Stimulated activated CD4-positive, alpha-beta T cell treated with anti-CD3 and anti-CD28 coated beads, Interleukin-15, amount 100 ng/mL, for 48 hours (primary cell): ENCODE results near the gene ATP2C1.

Experiments used
- DNase-seq, 2 donors: peaks; one replicate each; pipeline ENCODE4 v3.0.0-alpha.2; 2020; ENCODE audit warnings: low read depth in 2 of 2

Gene ATP2C1

GRCh38 chr3:130975251-130975650, 81.4 kb downstream of the ATP2C1 start:
- no peak for DNase-seq

GRCh38 chr3:130976706-130977105, 82.8 kb downstream of the ATP2C1 start:
- no peak for DNase-seq

GRCh38 chr3:130979117-130979516, 85.2 kb downstream of the ATP2C1 start:
- DNase-seq: no peak

DNA sequence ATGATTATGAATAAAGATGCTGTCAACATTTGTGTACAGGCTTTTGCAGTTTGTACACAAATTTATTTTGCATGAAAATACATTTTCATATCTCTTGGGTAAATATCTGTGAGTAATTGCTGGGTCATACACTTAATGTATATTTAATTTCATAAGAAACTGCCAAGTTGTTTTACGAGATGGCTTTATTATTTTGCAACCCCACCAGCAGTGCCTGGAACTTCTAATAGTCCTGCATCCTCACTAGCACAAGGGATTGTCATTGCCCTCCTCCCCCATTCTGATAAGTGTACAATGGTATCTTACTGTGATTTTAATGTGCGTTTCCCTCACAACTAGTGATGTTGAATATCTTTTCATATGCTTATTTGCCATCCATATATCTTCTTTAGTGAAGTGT, 87.6 kb downstream of the ATP2C1 start:
- no peak for DNase-seq

DNA sequence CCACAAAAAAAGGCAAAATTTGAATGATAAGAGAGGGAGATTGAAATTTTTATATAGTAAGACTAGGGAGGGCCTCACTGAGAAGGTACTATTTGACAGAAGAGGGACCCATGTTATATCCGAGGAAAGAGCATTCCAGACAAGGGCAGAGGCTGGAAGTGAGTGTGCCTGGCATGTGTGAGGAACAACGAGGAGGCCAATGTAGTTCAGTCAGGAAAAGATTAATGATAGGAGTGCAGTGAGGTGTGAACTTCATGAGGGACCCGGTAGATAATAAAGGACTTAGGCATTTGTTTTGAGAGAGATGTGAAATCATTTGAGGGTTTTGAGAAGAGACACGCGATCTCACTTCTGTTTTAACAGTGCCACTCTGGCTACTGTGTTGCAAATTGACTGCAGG, 96.4 kb downstream of the ATP2C1 start:
- no peak for DNase-seq

DNA sequence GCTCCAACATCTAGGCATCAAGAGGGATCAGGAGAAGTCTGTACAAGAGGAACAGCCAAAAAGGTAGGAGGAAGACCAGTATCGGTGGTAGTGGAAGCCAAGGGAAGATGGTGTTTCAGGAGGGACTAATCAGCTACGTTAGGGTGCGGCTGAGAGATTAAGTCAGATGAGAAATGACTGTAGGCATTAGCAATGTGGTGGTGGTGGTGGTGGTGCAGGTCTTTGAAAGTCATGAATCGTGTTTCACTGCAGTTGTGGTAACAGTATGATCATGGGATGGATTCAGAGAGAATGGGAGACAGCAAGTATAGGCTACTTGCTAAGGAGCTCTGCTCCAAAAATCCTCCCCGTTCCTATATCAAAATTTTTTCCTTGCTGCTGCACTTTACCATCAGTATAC, 97.2 kb downstream of the ATP2C1 start:
- DNase-seq: no peak

DNA sequence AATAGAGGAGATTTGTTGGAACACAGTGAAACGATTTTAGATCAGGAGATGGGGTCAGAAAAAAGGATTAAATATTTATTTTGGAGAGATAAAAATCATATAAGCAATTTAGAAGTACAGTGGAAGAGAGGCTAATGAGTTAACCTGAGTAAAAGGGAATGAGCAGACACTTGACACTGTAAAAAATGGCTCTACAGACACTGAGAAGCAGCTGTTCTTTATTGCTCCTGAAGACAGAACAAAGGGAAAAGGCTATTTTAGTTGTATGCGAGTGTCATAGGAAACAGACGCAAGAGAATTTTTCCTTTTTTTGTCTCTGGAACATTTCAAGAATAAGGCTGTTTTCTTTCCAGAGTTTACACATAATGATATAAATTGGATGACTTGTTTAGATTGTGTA, 98.5 kb downstream of the ATP2C1 start:
- DNase-seq: no peak

- no peak for DNase-seq
These were observed 103.4 kb downstream of the ATP2C1 start for GRCh38 chr3:130997289-130997688.

DNA sequence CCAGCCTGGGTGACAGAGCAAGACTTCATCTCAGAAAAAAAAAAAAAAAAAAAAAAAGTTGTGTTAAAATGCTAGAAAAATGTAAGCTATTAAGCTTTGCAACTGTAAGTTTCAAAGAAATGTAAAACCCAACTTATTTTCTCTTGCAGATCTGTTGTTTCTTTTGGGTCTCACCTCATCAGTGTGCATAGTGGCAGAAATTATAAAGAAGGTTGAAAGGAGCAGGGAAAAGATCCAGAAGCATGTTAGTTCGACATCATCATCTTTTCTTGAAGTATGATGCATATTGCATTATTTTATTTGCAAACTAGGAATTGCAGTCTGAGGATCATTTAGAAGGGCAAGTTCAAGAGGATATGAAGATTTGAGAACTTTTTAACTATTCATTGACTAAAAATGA, 107.2 kb downstream of the ATP2C1 start:
- DNase-seq: no peak

DNA sequence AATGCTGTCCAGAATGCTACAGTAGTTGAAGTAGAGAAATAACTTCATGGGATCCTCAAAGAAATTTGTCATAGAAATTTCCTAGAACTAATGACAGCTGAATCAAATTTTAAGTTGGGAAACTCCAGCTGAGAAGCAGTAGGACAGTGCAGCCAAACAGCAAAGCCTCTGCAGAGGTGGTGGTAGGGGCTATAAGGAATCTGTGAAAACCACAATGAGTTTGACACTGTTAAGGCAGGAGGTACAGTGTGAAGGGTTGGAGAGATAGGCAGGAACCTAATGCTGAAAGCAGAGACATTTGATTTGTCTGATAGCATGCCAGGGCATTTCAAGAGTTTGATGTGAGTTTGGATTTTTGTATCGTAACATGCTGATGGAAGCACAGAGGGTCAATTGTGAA, 110.7 kb downstream of the ATP2C1 start:
- no peak for DNase-seq

DNA sequence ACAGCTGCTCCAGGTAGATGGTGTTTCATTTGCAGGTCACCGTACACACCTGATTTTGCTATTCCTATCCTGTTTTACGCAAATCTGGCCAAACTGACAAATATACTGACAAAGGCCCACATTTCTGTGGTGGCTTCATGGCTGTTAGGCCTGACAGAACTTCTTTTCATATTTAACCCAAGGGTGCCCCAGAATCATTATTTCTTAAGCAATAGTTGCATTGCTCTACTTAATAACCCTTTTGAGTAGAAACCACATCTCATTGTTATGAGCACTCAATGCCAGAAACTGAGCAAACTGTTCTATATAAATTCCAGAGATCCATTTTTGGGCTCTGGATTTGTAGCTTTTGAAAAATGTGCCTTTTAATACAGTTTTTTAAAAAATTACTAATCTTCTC, 113.4 kb downstream of the ATP2C1 start:
- DNase-seq: no peak

DNA sequence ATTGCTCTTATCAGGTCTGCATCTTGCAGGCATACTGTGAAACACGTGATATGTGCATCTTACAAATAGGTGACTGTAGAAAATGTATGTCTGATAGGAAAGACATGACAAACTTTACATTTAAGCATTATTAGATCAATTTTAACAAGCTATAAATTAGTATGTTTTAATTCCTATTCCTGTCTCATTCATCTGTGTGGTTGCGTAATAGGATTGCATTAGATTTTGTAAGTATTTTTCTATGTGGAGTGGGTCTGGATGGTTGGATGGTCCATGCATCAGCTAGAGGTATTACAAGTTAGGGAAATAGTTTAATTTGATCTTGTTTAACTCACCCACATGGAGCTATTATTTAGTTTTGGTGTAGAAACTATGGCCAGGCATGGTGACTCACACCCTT, 113.9 kb downstream of the ATP2C1 start:
- no peak for DNase-seq

- DNase-seq: no peak
These were observed 114.4 kb downstream of the ATP2C1 start for GRCh38 chr3:131008326-131008725.

GRCh38 chr3:131009698-131010097, 115.8 kb downstream of the ATP2C1 start:
- DNase-seq: no peak

DNA sequence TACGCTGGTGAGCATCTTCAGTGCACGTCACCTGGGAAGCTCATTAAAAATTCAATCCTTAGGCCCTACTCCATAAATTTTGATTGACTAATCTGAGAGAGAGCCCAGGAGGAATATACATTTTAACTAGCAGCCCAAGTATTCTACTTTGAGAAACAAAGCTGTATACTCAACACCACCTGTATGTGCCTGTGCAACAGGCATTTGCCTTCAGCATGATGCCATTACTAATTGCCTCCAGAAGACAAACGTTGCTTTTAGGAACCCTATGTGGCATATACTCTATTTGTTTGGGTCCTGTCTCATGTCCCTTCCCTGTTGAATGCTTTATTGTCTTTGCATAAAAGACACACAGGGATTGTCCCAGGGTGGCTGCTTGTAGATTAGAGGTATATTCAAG, 125.1 kb downstream of the ATP2C1 start:
- DNase-seq: no peak

DNA sequence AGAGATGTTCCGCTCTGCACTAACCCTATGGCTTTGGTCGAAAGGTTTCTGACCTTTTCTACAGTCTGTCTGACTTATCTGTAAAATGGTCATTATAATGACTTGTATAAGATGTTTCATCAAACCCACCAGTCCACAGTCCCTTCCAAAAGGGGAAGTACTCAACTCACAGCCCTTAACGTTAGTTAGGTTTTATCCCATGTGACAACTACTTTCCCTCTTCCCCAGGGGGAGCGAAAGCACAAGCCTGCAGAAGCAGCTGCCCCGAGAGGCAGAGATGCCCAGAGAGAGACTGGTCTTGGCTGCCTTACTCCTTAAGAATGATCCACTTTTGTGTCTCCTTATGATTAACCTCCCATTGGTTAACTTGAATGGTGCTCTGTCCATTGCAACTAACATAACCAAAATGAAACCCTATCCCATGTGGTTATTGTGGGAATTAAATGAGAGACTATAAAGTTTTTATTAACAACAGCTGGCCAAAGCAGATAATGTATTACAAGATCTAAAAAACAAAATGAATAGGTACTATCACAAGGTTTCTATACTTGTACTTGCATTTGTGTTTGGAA, 126.3 kb downstream of the ATP2C1 start:
- no peak for DNase-seq

- no peak for DNase-seq
These were observed 131.7 kb downstream of the ATP2C1 start for GRCh38 chr3:131025539-131025938.

- peak; percentile 82 to 87 for DNase-seq
These were observed 132.7 kb downstream of the ATP2C1 start, which contains the start of the genes ASTE1 and NEK11 for GRCh38 chr3:131026321-131027151. TSS of gene ASTE1 (minus strand) at chr3:131026825. CDS start at chr3:131025306, 1,519 bp downstream. TSS of gene NEK11 (plus strand) at chr3:131026877. CDS start at chr3:131029709, 2,832 bp downstream.

GRCh38 chr3:131028844-131029243, 135.0 kb downstream of the ATP2C1 start:
- no peak for DNase-seq

- DNase-seq: no peak
These were observed 137.8 kb downstream of the ATP2C1 start for GRCh38 chr3:131031660-131032059.

DNA sequence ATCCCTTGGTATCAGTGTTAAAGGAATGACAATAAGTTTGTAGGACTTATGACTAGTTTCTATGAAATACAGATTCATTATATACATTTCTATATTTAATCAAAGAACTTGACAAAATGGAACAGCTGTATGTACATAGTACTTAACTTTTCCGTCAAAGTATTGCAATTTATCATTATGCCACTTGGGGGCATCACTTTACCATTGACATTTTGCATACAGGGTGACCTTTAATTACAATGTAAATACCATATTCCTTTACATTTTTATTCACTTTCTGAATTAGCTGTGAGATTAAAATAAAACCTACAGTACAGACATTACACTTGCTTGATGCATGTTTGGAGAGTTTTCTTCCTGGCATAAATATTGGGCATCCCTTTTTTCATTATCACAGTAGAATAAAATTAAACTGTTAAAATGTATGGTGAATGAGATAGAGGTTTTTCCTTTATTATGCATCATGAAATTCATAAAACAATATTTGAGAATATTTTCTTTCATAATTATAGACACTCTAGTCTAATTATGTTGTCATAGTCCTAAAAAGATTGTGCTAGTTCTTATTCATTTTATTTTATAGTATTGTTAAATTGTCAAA, 139.7 kb downstream of the ATP2C1 start:
- no peak for DNase-seq

DNA sequence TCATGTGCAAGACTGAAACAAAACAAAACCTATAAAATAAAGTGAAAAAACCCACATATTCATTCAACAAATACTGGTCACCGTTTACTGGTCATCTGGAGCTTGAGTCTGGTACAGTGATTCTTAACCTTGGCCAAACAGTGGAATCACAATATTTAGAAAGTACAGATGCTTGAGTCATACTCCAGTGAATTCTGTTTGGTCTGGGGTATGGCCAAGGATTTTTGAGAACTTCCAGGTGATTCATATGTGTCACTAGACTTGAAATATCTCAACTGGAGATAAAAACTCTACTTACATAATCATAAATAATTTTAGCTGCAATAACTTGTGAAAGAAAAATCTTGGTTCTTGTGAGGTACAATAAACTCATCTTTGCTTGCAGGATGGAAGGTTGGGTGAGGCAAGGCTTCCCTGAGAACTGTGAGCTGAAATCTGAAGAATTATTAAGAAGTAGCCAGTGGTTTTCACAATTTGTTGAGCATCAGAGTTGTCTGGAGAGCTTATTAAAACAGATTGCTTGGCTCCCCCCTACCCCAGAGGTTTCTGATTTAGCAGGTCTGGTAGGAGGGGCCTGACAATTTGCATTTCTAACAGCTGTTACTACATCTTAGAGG, 142.4 kb downstream of the ATP2C1 start:
- DNase-seq: no peak

DNA sequence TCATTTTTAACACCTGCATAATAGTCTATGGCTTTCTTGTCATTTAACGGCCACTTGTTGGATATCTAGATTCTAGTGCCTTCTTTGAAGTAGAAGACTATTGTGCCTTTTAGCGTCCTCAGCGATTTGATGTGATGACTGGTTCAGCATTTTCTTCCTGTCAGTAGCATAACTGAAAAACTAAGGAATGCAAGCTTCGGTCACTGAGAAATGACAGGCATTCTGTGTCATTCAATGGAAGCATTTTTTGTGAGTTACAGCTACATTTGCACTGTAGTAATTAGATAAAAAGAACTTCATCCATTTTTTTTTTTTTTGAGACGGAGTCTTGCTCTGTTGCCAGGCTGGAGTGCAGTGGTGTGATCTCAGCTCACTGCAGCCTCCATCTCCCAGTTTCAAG, 143.1 kb downstream of the ATP2C1 start:
- DNase-seq: no peak
